Right ventricle myocardium inferior (tissue), 1 donor: Measurements from ENCODE around the gene JOSD2. TPM values are rescaled to one million over a fixed set of nuclear protein-coding genes. Genes with fewer than 3 reads are reported as not detected.

Source experiments
- ATAC-seq: fragments of 200-7000 bp; cut with Tn5 transposase; one replicate; pipeline ENCODE4 v1.9.1; 2020; ENCODE audit warnings: mild to moderate bottlenecking, moderate library complexity
- DNase-seq: peaks from one replicate; pipeline ENCODE4 v3.0.0; 2021; ENCODE audit errors: missing footprints
- intact Hi-C: fragments of 100-400 bp; cut with DNase I; formaldehyde crosslinking; loops from one replicate; pipeline ENCODE4 v1.11.0; 2022
- total RNA-seq: library from RNA; stranded (reverse); fragmentation: NEBNext Ultra II Directional; extraction: Animal tissue kit (Norgen Biotek cat#: 25700); gene quantifications from one replicate; pipeline ENCODE4 v1.2.1, GENCODE V29; 2021
- donor health status: DM: no; HTN: yes; CAD: no; lungs with severe emphysema.

JOSD2 gene
- total RNA-seq, 1 donor from 2014 or later, result 43.7 TPM

GRCh38 chr19:50488389-50489194 is 22.4 kb downstream of the JOSD2 start:
- intact Hi-C loops, result no loop called here
- DNase-seq (peak; percentile 17), ATAC-seq (peak; percentile 11)

GRCh38 chr19:50486823-50487515 is 24.0 kb downstream of the JOSD2 start:
- intact Hi-C loops, result no loop called here
- ATAC-seq, result no peak
- peak; percentile 55 for DNase-seq

- DNase-seq (peak; percentile 49), ATAC-seq (no peak)
Measured at GRCh38 chr19:50485284-50485955, 25.6 kb downstream of the JOSD2 start.

GRCh38 chr19:50482916-50483315 is 28.1 kb downstream of the JOSD2 start:
- intact Hi-C loops, result no loop called here
- DNase-seq, result no peak
- ATAC-seq, result no peak

More at GRCh38 chr19:50485284-50485955, 25.6 kb downstream of the JOSD2 start:
- intact Hi-C loops, result no loop called here

- intact Hi-C loops, result no loop called here
- ATAC-seq, result no peak
Measured at GRCh38 chr19:50482271-50482855, 28.6 kb downstream of the JOSD2 start.

GRCh38 chr19:50481351-50482149 is 29.4 kb downstream of the JOSD2 start:
- intact Hi-C loops, result no loop called here
- ATAC-seq, result no peak
- DNase-seq, result peak; percentile 56

More at GRCh38 chr19:50482271-50482855, 28.6 kb downstream of the JOSD2 start:
- DNase-seq, result peak; percentile 52

- DNase-seq (no peak), ATAC-seq (no peak)
- intact Hi-C loops, result no loop called here
Measured at GRCh38 chr19:50480281-50481111, 30.5 kb downstream of the JOSD2 start.

- intact Hi-C loops, result loop anchor here (10.0 kb wide), 1 partner anchor 75 kb away; no protein-coding TSS in a partner anchor
- DNase-seq (peak; percentile 35), ATAC-seq (no peak)
Measured at GRCh38 chr19:50479761-50480251, 31.2 kb downstream of the JOSD2 start.

- ATAC-seq (no peak), DNase-seq (no peak)
- intact Hi-C loops, result loop anchor here (10.0 kb wide), 1 partner anchor 76 kb away; no protein-coding TSS in a partner anchor
Measured at GRCh38 chr19:50478901-50479715, 31.9 kb downstream of the JOSD2 start.

GRCh38 chr19:50477751-50478515 is 33.1 kb downstream of the JOSD2 start:
- intact Hi-C loops, result loop anchor here (10.0 kb wide), 1 partner anchor 77 kb away; no protein-coding TSS in a partner anchor
- ATAC-seq (no peak), DNase-seq (peak; percentile 47)

- intact Hi-C loops, result loop anchor here (1.0 to 10.0 kb wide), 2 partner anchors 34 to 78 kb away; partner anchors contain the start of gene JOSD2
- no peak for DNase-seq
- no peak for ATAC-seq
Measured at GRCh38 chr19:50476907-50477238, 34.1 kb downstream of the JOSD2 start.

GRCh38 chr19:50476224-50476906 is 34.6 kb downstream of the JOSD2 start, which contains the start of the genes EMC10 and GARIN5A:
Gene EMC10 (plus strand): TSS chr19:50476507. CDS start chr19:50476545, 38 bp downstream.
Gene GARIN5A (minus strand): TSS chr19:50476848. CDS start chr19:50476388, 460 bp downstream.
- ATAC-seq, result peak; percentile 93
- peak; percentile 93 for DNase-seq
- intact Hi-C loops, result loop anchor here (1.0 to 10.0 kb wide), 2 partner anchors 35 to 78 kb away; partner anchors contain the start of gene JOSD2

GRCh38 chr19:50475736-50476223 is 35.2 kb downstream of the JOSD2 start:
- intact Hi-C loops, result loop anchor here (1.0 to 10.0 kb wide), 2 partner anchors 36 to 79 kb away; partner anchors contain the start of gene JOSD2
- ATAC-seq (no peak), DNase-seq (peak; percentile 62)

GRCh38 chr19:50475101-50475568 is 35.9 kb downstream of the JOSD2 start:
- peak; percentile 46 for DNase-seq
- intact Hi-C loops, result loop anchor here (10.0 kb wide), 1 partner anchor 80 kb away; no protein-coding TSS in a partner anchor

More at GRCh38 chr19:50475101-50475568, 35.9 kb downstream of the JOSD2 start:
- no peak for ATAC-seq
